MM.1S (cell line): ENCODE data around the gene CEACAM18.

Experiments
- DNase-seq: peaks from one replicate; pipeline ENCODE4 v3.0.0-alpha.2; 2015
- H2AFZ ChIP-seq: fragments of 300-600 bp; sonication (generic); 2 replicates; pipeline ENCODE4 v1.6.0; 2016; ENCODE audit warnings: antibody characterized with exemption, low read length
- H3F3A ChIP-seq: fragments of 300-600 bp; sonication (generic); 2 replicates; pipeline ENCODE4 v1.6.1; 2016; ENCODE audit warnings: mild to moderate bottlenecking, antibody characterized with exemption, low read length, moderate library complexity, mixed read lengths; ENCODE audit not compliant: insufficient read depth
- H3K27ac ChIP-seq: fragments of 300-600 bp; sonication (generic); 2 replicates; pipeline ENCODE4 v1.5.1; 2016; ENCODE audit warnings: mild to moderate bottlenecking, low read length
- H3K27me3 ChIP-seq: fragments of 300-600 bp; sonication (generic); replicated peaks from 2 replicates; pipeline ENCODE4 v1.6.0; 2016; ENCODE audit warnings: low read length; ENCODE audit not compliant: insufficient read depth
- H3K36me3 ChIP-seq: fragments of 300-600 bp; sonication (generic); replicated peaks from 2 replicates; pipeline ENCODE4 v1.6.1; 2016; ENCODE audit warnings: mild to moderate bottlenecking, low read length, mixed read lengths; ENCODE audit not compliant: insufficient read depth
- H3K4me1 ChIP-seq: fragments of 300-600 bp; sonication (generic); 2 replicates; pipeline ENCODE4 v1.6.1; 2016; ENCODE audit warnings: low read length, mixed read lengths
- H3K4me2 ChIP-seq: fragments of 300-600 bp; sonication (generic); 2 replicates; pipeline ENCODE4 v1.6.0; 2016; ENCODE audit warnings: low read depth, low read length
- H3K4me3 ChIP-seq: fragments of 300-600 bp; sonication (generic); 2 replicates; pipeline ENCODE4 v1.5.1; 2016; ENCODE audit warnings: low read length, mixed read lengths
- H3K79me2 ChIP-seq: fragments of 300-600 bp; sonication (generic); 2 replicates; pipeline ENCODE4 v1.6.1; 2016; ENCODE audit warnings: mixed run types, low read length, mixed read lengths
- H3K9ac ChIP-seq: fragments of 300-600 bp; sonication (generic); 2 replicates; pipeline ENCODE4 v1.6.1; 2016; ENCODE audit warnings: low read length, mixed read lengths
- H3K9me2 ChIP-seq: fragments of 300-600 bp; sonication (generic); replicated peaks from 2 replicates; pipeline ENCODE4 v1.6.1; 2016; ENCODE audit warnings: mild to moderate bottlenecking, low read length, mixed read lengths; ENCODE audit not compliant: insufficient read depth
- H3K9me3 ChIP-seq: fragments of 300-600 bp; sonication (generic); replicated peaks from 2 replicates; pipeline ENCODE4 v1.6.1; 2016; ENCODE audit warnings: mild to moderate bottlenecking, low read length, mixed read lengths; ENCODE audit not compliant: insufficient read depth
- H4K20me1 ChIP-seq: fragments of 300-600 bp; sonication (generic); 2 replicates; pipeline ENCODE4 v1.6.1; 2016; ENCODE audit warnings: mild to moderate bottlenecking, low read length, moderate library complexity, mixed read lengths; ENCODE audit not compliant: insufficient read depth
- CTCF ChIP-seq: fragments of 300-600 bp; sonication (generic); IDR thresholded peaks from 2 replicates; pipeline ENCODE4 v1.5.1; 2016; ENCODE audit warnings: antibody characterized with exemption, low read length, mixed read lengths
- EZH2 ChIP-seq: fragments of 300-600 bp; sonication (generic); optimal IDR thresholded peaks from 2 replicates; pipeline ENCODE3; 2017; ENCODE audit warnings: low read depth, mild to moderate bottlenecking, antibody characterized with exemption, low read length, mixed read lengths
- EZH2phosphoT487 ChIP-seq: fragments of 300-600 bp; sonication (generic); IDR thresholded peaks from 2 replicates; pipeline ENCODE4 v1.6.1; 2018; ENCODE audit warnings: antibody characterized with exemption, low read length

The CEACAM18 gene

GRCh38 chr19:51525651-51526050 lies 47.3 kb downstream of the CEACAM18 start:
- no peak overlapping the region for H3K4me3 ChIP-seq
- H3K36me3 ChIP-seq = no peaks in the 10 kb centered on the region
- no peaks in the 10 kb centered on the region for H3K79me2 ChIP-seq
- no peaks in the 10 kb centered on the region for H3K9me3 ChIP-seq
- H3K9ac ChIP-seq = no peak overlapping the region
- no peak for DNase-seq
- H3K4me2 ChIP-seq = no peak overlapping the region
- no peaks in the 10 kb centered on the region for H3K4me1 ChIP-seq
- H4K20me1 ChIP-seq = no peaks in the 10 kb centered on the region
- H3K9me2 ChIP-seq = no peaks in the 10 kb centered on the region
- H3K27me3 ChIP-seq = no peaks in the 10 kb centered on the region
- no peaks in the 10 kb centered on the region for H3F3A ChIP-seq
- no peak overlapping the region for H3K27ac ChIP-seq
- TF ChIP-seq EZH2 (no peak), EZH2phosphoT487 (no peak), CTCF (no peak)
- H2AFZ ChIP-seq = no peak overlapping the region

- H3K4me3 ChIP-seq = no peak overlapping the region
- no peaks in the 10 kb centered on the region for H3K4me1 ChIP-seq
- H2AFZ ChIP-seq = no peak overlapping the region
- no peaks in the 10 kb centered on the region for H3K9me3 ChIP-seq
- TF ChIP-seq EZH2 (no peak), CTCF (no peak), EZH2phosphoT487 (no peak)
- H3K36me3 ChIP-seq = no peaks in the 10 kb centered on the region
- H3K9ac ChIP-seq = no peak overlapping the region
- no peaks in the 10 kb centered on the region for H3F3A ChIP-seq
- no peaks in the 10 kb centered on the region for H3K27me3 ChIP-seq
- no peak overlapping the region for H3K27ac ChIP-seq
- H4K20me1 ChIP-seq = no peaks in the 10 kb centered on the region
- no peak overlapping the region for H3K4me2 ChIP-seq
- no peaks in the 10 kb centered on the region for H3K9me2 ChIP-seq
- no peaks in the 10 kb centered on the region for H3K79me2 ChIP-seq
- DNase-seq = no peak
Observed at GRCh38 chr19:51529301-51529700, 51.0 kb downstream of the CEACAM18 start.

GRCh38 chr19:51530616-51531015 lies 52.3 kb downstream of the CEACAM18 start:
- Histone ChIP-seq H3K4me1 (no peaks in the 10 kb centered on the region), H4K20me1 (no peaks in the 10 kb centered on the region), H3K36me3 (no peaks in the 10 kb centered on the region), H3K4me3 (no peak overlapping the region), H3K4me2 (no peak overlapping the region), H3F3A (no peaks in the 10 kb centered on the region), H2AFZ (no peak overlapping the region), H3K27ac (no peak overlapping the region), H3K9me3 (no peaks in the 10 kb centered on the region), H3K9me2 (no peaks in the 10 kb centered on the region), H3K79me2 (no peaks in the 10 kb centered on the region), H3K9ac (no peak overlapping the region), H3K27me3 (no peaks in the 10 kb centered on the region)
- TF ChIP-seq EZH2 (no peak), CTCF (no peak), EZH2phosphoT487 (no peak)
- DNase-seq = no peak
